Stimulated activated CD4-positive, alpha-beta T cell treated with anti-CD3 and anti-CD28 coated beads, TNF-alpha, amount 100 ng/mL, for 1 hour (primary cell): ENCODE data around the gene IVNS1ABP.
"Not testable (repeated sequence)": the region's sequence is repeated elsewhere in the genome, so short reads cannot be mapped to it uniquely, and the experiment has no call there.

Experiments used
- DNase-seq, 3 donors: peaks; one replicate each; pipeline ENCODE4 v3.0.0-alpha.2; 2020; ENCODE audit warnings: low read depth in 3 of 3, low spot score in 1 of 3

Gene IVNS1ABP

GRCh38 chr1:185257116-185257949, 59.7 kb downstream of the IVNS1ABP start:
- DNase-seq = not testable (repeated sequence)

- DNase-seq = not testable (repeated sequence)
Measured at GRCh38 chr1:185255595-185255994, 61.4 kb downstream of the IVNS1ABP start.

GRCh38 chr1:185252404-185252803, 64.6 kb downstream of the IVNS1ABP start:
- not testable (repeated sequence) for DNase-seq

GRCh38 chr1:185251928-185252327, 65.1 kb downstream of the IVNS1ABP start:
- DNase-seq = not testable (repeated sequence)

- DNase-seq = no peak
Measured at GRCh38 chr1:185250063-185250462, 67.0 kb downstream of the IVNS1ABP start.

- no peak for DNase-seq
Measured at GRCh38 chr1:185249563-185249962, 67.5 kb downstream of the IVNS1ABP start.
